ENCODE measurements around the gene ELOVL6. TPM values are rescaled to one million over a fixed set of nuclear protein-coding genes. Genes with fewer than 3 reads are reported as not detected.

ELOVL6 gene
- total RNA-seq, 1 experiment from 2014 or later = 9.5 TPM

- intact Hi-C loops (cut with micrococcal nuclease; ENCODE audit: unreplicated experiment) = no loop called here
- no peaks in the 10 kb centered on the region for H3K9me3 ChIP-seq
- no TSS peak for BruUV-seq (replicated peaks)
- TF ChIP-seq CTCF (IDR thresholded peaks at IDR 0.05; ENCODE audit: insufficient read depth in 1 of 2, low read depth in 1 of 2, low read length in 1 of 2, severe bottlenecking in 1 of 2, unreplicated experiment in 1 of 2) = no peak
- ChIA-PET POLR2A (interaction anchor here (0.5 kb wide), 1 partner anchor 1344 kb away, joined by 3 read pairs; no protein-coding TSS in a partner anchor), CTCF (no interaction called here)
- H3K27me3 ChIP-seq (replicated peaks; ENCODE audit: control insufficient read depth, insufficient read depth, low read length) = no peaks in the 10 kb centered on the region
- no peak overlapping the region for H3K4me3 Mint-ChIP-seq (ENCODE audit: unreplicated experiment)
- H3K4me1 Mint-ChIP-seq (ENCODE audit: low read depth, unreplicated experiment) = peaks cover 4% of the 10 kb centered on the region
- no peak overlapping the region for H3K4me3 ChIP-seq (ENCODE audit: low read depth, low read length)
- H3K36me3 Mint-ChIP-seq (ENCODE audit: insufficient read depth, unreplicated experiment) = peaks cover 4% of the 10 kb centered on the region
- no peaks in the 10 kb centered on the region for H3K36me3 ChIP-seq (ENCODE audit: control insufficient read depth, insufficient read depth, low read length)
- H3K4me1 ChIP-seq = peaks cover 6% of the 10 kb centered on the region
- DNase-seq = no peak
- H3K9me3 Mint-ChIP-seq (ENCODE audit: unreplicated experiment) = peaks cover under 1% of the 10 kb centered on the region
- no peak overlapping the region for H3K27ac Mint-ChIP-seq (ENCODE audit: unreplicated experiment)
- H3K27me3 Mint-ChIP-seq (ENCODE audit: insufficient read depth, unreplicated experiment) = no peaks in the 10 kb centered on the region
These were observed 172.7 kb downstream of the ELOVL6 start for GRCh38 chr4:110025718-110026117.

GRCh38 chr4:110025056-110025455 lies 173.4 kb downstream of the ELOVL6 start:
- no peak overlapping the region for H3K4me3 ChIP-seq (ENCODE audit: low read depth, low read length)
- H3K4me1 ChIP-seq = peaks cover 11% of the 10 kb centered on the region
- H3K27me3 ChIP-seq (replicated peaks; ENCODE audit: control insufficient read depth, insufficient read depth, low read length) = no peaks in the 10 kb centered on the region
- CTCF ChIA-PET = no interaction called here
- POLR2A ChIA-PET = no interaction called here
- Mint-ChIP-seq H3K36me3 (ENCODE audit: insufficient read depth, unreplicated experiment) (peaks cover 6% of the 10 kb centered on the region), H3K9me3 (ENCODE audit: unreplicated experiment) (no peaks in the 10 kb centered on the region), H3K27ac (ENCODE audit: unreplicated experiment) (no peak overlapping the region), H3K27me3 (ENCODE audit: insufficient read depth, unreplicated experiment) (no peaks in the 10 kb centered on the region), H3K4me1 (ENCODE audit: low read depth, unreplicated experiment) (peaks cover 11% of the 10 kb centered on the region), H3K4me3 (ENCODE audit: unreplicated experiment) (no peak overlapping the region)
- DNase-seq = no peak
- no peak for TF ChIP-seq CTCF (IDR thresholded peaks at IDR 0.05; ENCODE audit: insufficient read depth in 1 of 2, low read depth in 1 of 2, low read length in 1 of 2, severe bottlenecking in 1 of 2, unreplicated experiment in 1 of 2)
- intact Hi-C loops (cut with micrococcal nuclease; ENCODE audit: unreplicated experiment) = no loop called here
- BruUV-seq (replicated peaks) = no TSS peak
- H3K36me3 ChIP-seq (ENCODE audit: control insufficient read depth, insufficient read depth, low read length) = no peaks in the 10 kb centered on the region
- no peaks in the 10 kb centered on the region for H3K9me3 ChIP-seq

- Histone ChIP-seq H3K27me3 (replicated peaks; ENCODE audit: control insufficient read depth, insufficient read depth, low read length) (no peaks in the 10 kb centered on the region), H3K36me3 (ENCODE audit: control insufficient read depth, insufficient read depth, low read length) (no peaks in the 10 kb centered on the region), H3K4me3 (ENCODE audit: low read depth, low read length) (no peak overlapping the region), H3K4me1 (peaks cover 18% of the 10 kb centered on the region), H3K9me3 (no peaks in the 10 kb centered on the region)
- intact Hi-C loops (cut with micrococcal nuclease; ENCODE audit: unreplicated experiment) = no loop called here
- Mint-ChIP-seq H3K4me3 (ENCODE audit: unreplicated experiment) (no peak overlapping the region), H3K27ac (ENCODE audit: unreplicated experiment) (no peak overlapping the region), H3K36me3 (ENCODE audit: insufficient read depth, unreplicated experiment) (peaks cover 8% of the 10 kb centered on the region), H3K4me1 (ENCODE audit: low read depth, unreplicated experiment) (peaks cover 17% of the 10 kb centered on the region), H3K27me3 (ENCODE audit: insufficient read depth, unreplicated experiment) (no peaks in the 10 kb centered on the region), H3K9me3 (ENCODE audit: unreplicated experiment) (no peaks in the 10 kb centered on the region)
- DNase-seq = no peak
- ChIA-PET POLR2A (no interaction called here), CTCF (interaction anchor here (1.0 kb wide), 1 partner anchor 18 kb away, joined by 3 read pairs; no protein-coding TSS in a partner anchor)
- no TSS peak for BruUV-seq (replicated peaks)
- TF ChIP-seq CTCF (IDR thresholded peaks at IDR 0.05; ENCODE audit: insufficient read depth in 1 of 2, low read depth in 1 of 2, low read length in 1 of 2, severe bottlenecking in 1 of 2, unreplicated experiment in 1 of 2) = no peak
These were observed 176.0 kb downstream of the ELOVL6 start for GRCh38 chr4:110022457-110022856.

Data from Caco-2 (cell line).